ENCODE measurements around the gene SPN. TPM values are rescaled to one million over a fixed set of nuclear protein-coding genes. Genes with fewer than 3 reads are reported as not detected.

SPN gene, protein sequence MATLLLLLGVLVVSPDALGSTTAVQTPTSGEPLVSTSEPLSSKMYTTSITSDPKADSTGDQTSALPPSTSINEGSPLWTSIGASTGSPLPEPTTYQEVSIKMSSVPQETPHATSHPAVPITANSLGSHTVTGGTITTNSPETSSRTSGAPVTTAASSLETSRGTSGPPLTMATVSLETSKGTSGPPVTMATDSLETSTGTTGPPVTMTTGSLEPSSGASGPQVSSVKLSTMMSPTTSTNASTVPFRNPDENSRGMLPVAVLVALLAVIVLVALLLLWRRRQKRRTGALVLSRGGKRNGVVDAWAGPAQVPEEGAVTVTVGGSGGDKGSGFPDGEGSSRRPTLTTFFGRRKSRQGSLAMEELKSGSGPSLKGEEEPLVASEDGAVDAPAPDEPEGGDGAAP
- polyA plus RNA-seq (2012; ENCODE audit: insufficient read length, low read depth), result 0.10 TPM

DNA sequence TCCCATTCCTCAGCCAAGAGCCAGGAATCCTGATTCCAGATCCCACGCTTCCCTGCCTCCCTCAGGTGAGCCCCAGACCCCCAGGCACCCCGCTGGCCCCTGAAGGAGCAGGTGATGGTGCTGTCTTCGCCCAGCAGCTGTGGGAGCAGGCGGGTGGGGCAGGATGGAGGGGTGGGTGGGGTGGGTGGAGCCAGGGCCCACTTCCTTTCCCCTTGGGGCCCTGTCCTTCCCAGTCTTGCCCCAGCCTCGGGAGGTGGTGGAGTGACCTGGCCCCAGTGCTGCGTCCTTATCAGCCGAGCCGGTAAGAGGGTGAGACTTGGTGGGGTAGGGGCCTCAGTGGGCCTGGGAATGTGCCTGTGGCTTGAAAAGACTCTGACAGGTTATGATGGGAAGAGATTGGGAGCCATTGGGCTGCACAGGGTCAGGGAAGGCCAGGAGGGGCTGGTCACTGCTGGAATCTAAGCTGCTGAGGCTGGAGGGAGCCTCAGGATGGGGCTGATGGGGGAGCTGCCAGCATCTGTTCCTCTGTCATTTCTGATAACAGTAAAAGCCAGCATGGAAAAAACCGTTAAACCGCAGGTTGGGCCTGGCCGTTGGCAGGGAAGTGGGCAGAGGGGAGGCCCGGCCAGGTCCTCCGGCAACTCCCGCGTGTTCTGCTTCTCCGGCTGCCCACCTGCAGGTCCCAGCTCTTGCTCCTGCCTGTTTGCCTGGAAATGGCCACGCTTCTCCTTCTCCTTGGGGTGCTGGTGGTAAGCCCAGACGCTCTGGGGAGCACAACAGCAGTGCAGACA is at the start of gene SPN:
TSS of gene SPN (plus strand) at position 232 of the 791 bp plus-strand sequence. CDS start at position 714, 482 bp downstream.
- no peak for TF ChIP-seq SIN3A (IDR thresholded peaks at IDR 0.05; ENCODE audit: borderline replicate concordance, insufficient read depth, low read length)
- TF ChIP-seq, protein P1, sequence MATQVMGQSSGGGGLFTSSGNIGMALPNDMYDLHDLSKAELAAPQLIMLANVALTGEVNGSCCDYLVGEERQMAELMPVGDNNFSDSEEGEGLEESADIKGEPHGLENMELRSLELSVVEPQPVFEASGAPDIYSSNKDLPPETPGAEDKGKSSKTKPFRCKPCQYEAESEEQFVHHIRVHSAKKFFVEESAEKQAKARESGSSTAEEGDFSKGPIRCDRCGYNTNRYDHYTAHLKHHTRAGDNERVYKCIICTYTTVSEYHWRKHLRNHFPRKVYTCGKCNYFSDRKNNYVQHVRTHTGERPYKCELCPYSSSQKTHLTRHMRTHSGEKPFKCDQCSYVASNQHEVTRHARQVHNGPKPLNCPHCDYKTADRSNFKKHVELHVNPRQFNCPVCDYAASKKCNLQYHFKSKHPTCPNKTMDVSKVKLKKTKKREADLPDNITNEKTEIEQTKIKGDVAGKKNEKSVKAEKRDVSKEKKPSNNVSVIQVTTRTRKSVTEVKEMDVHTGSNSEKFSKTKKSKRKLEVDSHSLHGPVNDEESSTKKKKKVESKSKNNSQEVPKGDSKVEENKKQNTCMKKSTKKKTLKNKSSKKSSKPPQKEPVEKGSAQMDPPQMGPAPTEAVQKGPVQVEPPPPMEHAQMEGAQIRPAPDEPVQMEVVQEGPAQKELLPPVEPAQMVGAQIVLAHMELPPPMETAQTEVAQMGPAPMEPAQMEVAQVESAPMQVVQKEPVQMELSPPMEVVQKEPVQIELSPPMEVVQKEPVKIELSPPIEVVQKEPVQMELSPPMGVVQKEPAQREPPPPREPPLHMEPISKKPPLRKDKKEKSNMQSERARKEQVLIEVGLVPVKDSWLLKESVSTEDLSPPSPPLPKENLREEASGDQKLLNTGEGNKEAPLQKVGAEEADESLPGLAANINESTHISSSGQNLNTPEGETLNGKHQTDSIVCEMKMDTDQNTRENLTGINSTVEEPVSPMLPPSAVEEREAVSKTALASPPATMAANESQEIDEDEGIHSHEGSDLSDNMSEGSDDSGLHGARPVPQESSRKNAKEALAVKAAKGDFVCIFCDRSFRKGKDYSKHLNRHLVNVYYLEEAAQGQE (IDR thresholded peaks at IDR 0.05; ENCODE audit: insufficient read depth in 1 of 2, low read depth in 2 of 2, low read length in 2 of 2), result no peak
- TF ChIP-seq FOXP2 (optimal IDR thresholded peaks at IDR 0.05; ENCODE audit: borderline replicate concordance, extremely low read depth, extremely low read length, insufficient read depth), result no peak
- no peak for TF ChIP-seq POLR2AphosphoS5 (IDR thresholded peaks at IDR 0.05; ENCODE audit: low read depth, low read length)
- TF ChIP-seq TAF1 (IDR thresholded peaks at IDR 0.05; ENCODE audit: borderline replicate concordance, insufficient read depth, low read length), result no peak

DNA sequence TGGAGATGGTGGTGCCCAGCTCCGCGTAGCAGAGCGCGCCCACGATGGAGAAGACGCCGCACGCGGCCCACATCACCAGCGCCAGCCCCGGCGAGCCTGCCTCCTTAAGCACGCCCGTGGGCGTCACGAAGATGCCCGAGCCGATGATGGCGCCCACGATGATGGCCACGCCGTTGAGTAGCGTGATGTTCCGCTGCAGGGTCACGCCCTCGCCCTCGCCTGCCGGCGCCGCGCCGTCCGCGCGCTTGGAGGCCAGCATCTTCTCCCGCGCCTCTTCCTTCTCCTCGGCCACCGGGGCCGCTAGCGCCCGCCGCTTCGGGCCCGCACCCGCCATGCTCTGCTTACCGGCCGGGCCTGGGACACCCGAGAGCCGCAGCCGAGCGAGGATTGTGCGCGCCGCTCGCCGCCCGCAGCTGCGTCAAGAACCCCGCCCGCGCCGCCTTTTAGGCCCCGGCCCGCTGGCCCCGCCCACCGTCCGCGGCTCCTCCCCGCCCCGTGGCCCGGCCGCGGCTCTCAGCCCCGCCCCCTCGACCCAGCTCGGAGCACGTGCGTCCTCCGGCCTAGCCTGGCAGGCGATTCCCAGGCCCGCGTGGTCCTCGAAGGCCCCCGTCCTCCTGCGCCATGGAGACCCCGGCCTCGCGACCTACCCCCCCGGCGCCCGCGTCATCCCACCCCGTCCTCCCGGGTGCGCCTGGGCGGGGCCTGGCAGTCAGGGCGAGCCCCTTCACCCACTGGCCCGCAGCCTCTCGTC is 49.6 kb upstream of the SPN start:
- TF ChIP-seq POLR2AphosphoS5 (IDR thresholded peaks at IDR 0.05; ENCODE audit: low read depth, low read length), result peak; percentile 87

DNA sequence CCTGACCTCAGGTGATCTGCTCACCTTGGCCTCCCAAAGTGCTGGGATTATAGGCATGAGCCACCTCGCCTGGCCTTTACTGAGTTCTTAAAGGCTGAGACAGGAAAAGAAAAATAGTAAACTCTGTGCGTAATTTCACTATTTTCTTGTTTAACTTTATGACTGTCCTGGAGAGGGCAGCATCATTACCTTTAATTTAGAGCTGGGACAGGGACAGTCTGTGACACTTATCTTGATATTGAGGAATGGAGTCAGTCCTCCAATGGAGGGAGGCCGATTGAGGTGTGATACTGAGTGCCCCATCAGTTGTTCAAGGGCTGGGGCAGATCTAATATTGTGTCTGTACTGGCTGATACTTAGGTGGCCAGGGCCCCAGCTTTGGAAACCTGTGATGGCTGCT is 21.5 kb upstream of the SPN start:
- no peak for TF ChIP-seq POLR2AphosphoS5 (IDR thresholded peaks at IDR 0.05; ENCODE audit: low read depth, low read length)
- TF ChIP-seq FOXP2 (optimal IDR thresholded peaks at IDR 0.05; ENCODE audit: borderline replicate concordance, extremely low read depth, extremely low read length, insufficient read depth), result no peak
- TF ChIP-seq TAF1 (IDR thresholded peaks at IDR 0.05; ENCODE audit: borderline replicate concordance, insufficient read depth, low read length), result no peak
- TF ChIP-seq, protein P1 (IDR thresholded peaks at IDR 0.05; ENCODE audit: insufficient read depth in 1 of 2, low read depth in 2 of 2, low read length in 2 of 2), result no peak
- TF ChIP-seq SIN3A (IDR thresholded peaks at IDR 0.05; ENCODE audit: borderline replicate concordance, insufficient read depth, low read length), result no peak

DNA sequence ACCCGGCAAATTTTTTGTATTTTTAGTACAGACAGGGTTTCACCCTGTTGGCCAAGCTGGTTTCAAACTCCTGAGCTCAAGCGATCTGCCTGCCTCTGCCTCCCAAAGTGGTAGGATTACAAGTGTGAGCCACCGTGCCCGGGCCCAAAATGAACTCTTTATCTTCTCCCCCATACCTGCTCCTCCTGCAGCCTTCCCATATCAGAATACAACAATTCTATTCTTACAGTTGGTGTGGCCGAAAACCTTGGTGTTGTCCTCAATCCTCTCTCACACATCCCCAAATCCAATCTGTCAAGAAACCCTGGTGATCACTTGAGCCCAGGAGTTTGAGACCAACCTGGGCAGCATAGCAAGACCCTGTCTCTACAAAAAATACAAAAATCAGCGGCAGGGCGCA is 19.5 kb upstream of the SPN start:
- no peak for TF ChIP-seq TAF1 (IDR thresholded peaks at IDR 0.05; ENCODE audit: borderline replicate concordance, insufficient read depth, low read length)

DNA sequence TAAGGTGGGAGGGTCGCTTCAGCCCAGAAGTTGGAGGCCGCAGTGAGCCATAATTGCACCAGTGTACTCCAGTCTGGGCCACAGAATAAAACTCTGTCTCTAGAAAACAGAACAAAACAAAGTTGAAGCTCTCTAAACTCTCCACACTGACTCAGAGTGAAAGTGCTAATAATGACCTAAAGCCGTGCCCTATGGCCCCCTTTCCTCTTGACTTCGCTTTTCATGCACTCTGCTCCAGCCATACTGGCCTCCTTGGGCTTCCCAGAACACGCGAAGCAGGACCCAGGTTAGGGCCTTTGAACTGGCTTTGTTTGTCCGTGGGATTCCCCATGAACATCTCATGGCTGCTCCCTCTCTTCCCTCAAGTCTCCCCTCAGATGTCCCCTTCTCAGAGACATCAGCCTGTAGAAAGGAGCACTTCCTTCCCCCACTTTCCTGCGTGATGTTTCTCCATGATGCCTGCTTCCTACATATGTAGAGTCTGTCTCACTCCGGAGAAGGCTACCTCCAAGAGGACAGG is 18.6 kb upstream of the SPN start:
- TF ChIP-seq TAF1 (IDR thresholded peaks at IDR 0.05; ENCODE audit: borderline replicate concordance, insufficient read depth, low read length) (no peak), FOXP2 (optimal IDR thresholded peaks at IDR 0.05; ENCODE audit: borderline replicate concordance, extremely low read depth, extremely low read length, insufficient read depth) (no peak), POLR2AphosphoS5 (IDR thresholded peaks at IDR 0.05; ENCODE audit: low read depth, low read length) (no peak), SIN3A (IDR thresholded peaks at IDR 0.05; ENCODE audit: borderline replicate concordance, insufficient read depth, low read length) (no peak)
- TF ChIP-seq, protein P1 (IDR thresholded peaks at IDR 0.05; ENCODE audit: insufficient read depth in 1 of 2, low read depth in 2 of 2, low read length in 2 of 2), result no peak

Data from PFSK-1 (cell line).